GM18502 (cell line): ENCODE data around the gene LDHD.

Experiments used
- ATAC-seq: cut with Tn5 transposase; IDR thresholded peaks from one replicate; pipeline ENCODE4 v1.9.1; 2021; ENCODE audit warnings: mild to moderate bottlenecking; ENCODE audit not compliant: unreplicated experiment, poor library complexity

Gene LDHD

GRCh38 chr16:75083813-75084212 is 32.8 kb downstream of the LDHD start:
- no peak for ATAC-seq

GRCh38 chr16:75081179-75081859 is 35.3 kb downstream of the LDHD start:
- no peak for ATAC-seq

GRCh38 chr16:75080205-75081029 is 36.2 kb downstream of the LDHD start:
- no peak for ATAC-seq

- ATAC-seq = no peak
These were observed 37.1 kb downstream of the LDHD start for GRCh38 chr16:75079346-75079926.

- ATAC-seq = no peak
These were observed 37.7 kb downstream of the LDHD start for GRCh38 chr16:75078886-75079285.

GRCh38 chr16:75075688-75076268 is 40.8 kb downstream of the LDHD start:
- no peak for ATAC-seq

GRCh38 chr16:75074920-75075687 is 41.5 kb downstream of the LDHD start:
- ATAC-seq = peak; percentile 97

GRCh38 chr16:75074304-75074793 is 42.2 kb downstream of the LDHD start:
- ATAC-seq = no peak

GRCh38 chr16:75073545-75074303 is 42.9 kb downstream of the LDHD start:
- ATAC-seq = no peak

- ATAC-seq = no peak
These were observed 44.2 kb downstream of the LDHD start for GRCh38 chr16:75072239-75072947.

- no peak for ATAC-seq
These were observed 45.0 kb downstream of the LDHD start for GRCh38 chr16:75071621-75072020.

- no peak for ATAC-seq
These were observed 46.4 kb downstream of the LDHD start for GRCh38 chr16:75070012-75070841.

GRCh38 chr16:75068085-75069031 is 48.2 kb downstream of the LDHD start:
- no peak for ATAC-seq

GRCh38 chr16:75066861-75067447 is 49.6 kb downstream of the LDHD start:
- no peak for ATAC-seq

- ATAC-seq = no peak
These were observed 50.9 kb downstream of the LDHD start for GRCh38 chr16:75065521-75066149.

GRCh38 chr16:75065149-75065505 is 51.5 kb downstream of the LDHD start:
- no peak for ATAC-seq
